Activated T-cell treated with anti-CD3 and anti-CD28 coated beads for 1 hour (primary cell): Measurements from ENCODE around the gene EIPR1.
"Not testable (repeated sequence)": the region's sequence is repeated elsewhere in the genome, so short reads cannot be mapped to it uniquely, and the experiment has no call there.

ENCODE experiments used
- DNase-seq: peaks from one replicate; pipeline ENCODE4 v3.0.0-alpha.2; 2020; ENCODE audit warnings: low read depth

The EIPR1 gene

DNA sequence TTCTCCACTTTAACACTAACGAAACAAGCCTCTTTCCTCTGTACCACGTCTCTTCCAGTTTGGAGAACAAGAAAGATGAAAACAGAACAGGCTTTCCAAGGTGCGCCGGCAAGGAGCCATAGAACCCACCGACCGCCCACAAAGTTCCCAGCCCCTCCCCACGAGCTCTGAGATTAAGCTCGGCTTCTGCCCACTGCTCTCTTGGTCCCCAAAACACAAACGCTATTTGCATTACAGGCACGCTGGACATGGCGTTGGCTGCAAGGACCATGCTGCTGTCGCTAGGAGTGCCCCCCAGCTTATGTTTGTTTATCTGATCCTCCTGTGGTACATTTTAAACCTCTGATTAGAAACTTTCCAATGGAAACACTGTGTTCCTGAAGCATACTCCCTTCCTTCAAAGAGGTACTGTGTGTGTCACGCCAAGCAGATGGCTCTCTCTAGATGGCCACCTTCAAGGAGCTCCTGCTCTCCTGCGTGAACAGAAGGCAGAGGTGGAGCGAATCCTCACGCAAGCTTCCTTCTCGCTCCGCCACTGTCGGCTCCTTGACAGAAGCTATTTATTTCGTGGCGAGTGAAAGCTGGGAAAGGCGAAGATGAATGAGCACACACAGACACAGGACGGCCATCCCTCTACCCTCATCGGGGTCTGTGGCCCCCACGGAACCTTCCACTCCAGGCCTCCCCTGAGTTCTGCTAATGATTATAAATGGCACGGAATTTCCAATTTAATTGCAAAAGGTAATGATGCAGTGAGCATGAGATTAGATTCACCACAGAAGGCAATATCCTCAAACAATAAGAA is 166.2 kb downstream of the EIPR1 start:
- no peak for DNase-seq

DNA sequence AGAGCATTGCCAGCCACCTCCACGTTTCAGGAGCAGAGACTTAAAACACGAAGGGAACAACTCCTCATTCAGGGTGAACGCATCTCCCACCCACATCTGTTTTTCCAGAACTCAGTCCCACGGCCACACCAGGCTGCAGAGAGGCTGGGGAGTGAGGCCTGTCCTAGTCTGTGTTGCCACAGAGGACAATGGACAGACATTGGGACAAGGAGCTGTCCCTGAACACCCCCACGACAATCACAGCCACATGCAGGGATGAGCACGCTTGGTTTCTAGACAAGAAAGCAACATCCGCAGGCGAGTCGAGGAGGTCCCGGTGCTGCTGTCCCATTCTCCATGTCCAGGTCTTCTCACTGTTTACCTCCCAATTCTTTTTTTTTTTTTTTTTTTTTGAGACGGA is 167.4 kb downstream of the EIPR1 start:
- no peak for DNase-seq

DNA sequence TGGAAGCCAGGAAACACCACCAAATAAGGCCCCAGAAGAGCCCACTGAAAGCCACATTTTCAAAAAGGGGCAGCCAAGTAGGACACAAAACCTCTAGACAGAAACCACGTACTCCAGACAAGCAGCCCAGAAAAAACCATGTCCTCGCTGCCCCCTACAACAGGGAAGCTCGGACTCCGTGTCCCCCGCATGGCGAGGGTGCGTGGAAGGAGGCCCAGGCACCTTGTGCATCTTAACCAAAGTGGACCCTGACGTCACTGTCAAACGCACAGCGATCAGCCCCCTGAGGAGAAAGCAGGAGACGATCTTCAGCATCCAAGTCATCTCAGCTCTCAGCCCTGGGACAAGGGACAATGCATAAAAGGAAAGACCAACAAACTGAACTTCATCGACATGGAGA is 168.4 kb downstream of the EIPR1 start:
- DNase-seq: no peak

DNA sequence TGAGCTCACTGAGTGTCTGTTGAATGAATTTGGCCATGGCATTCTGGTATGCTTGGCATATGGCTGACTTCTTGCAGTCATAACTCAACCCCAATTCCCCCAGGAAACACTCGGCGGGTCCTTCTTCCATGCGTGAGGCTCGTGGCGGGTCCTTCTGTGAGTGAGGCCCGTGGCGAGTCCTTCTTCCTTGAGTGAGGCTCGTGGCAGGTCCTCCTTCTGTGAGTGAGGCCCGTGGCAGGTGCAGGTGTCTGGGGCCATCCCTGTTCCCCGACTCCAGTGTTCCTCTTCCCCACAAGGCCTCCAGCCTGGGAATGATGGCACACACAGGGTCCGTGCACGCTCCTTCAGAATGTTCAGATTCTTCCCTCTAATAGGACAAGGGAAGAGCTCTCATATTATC is 169.0 kb downstream of the EIPR1 start:
- DNase-seq: no peak

DNA sequence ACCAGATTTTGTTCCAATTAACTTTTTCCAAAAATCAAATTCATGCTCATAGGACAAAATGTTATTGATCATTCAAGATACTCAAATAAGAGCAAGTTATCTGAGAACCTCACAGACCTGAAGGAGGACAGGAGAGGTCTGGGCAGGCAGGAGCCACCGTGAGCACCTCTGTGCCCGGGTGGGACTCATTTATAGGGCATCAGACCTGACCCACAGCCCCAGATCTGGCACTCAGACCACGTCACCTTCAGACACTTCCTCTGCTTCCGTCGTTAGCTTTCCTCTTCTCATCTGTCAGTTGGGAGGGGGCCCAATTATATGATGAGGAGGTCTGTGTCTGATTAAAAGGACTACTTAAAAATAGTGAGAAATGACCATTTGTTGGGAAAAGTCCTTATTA is 169.4 kb downstream of the EIPR1 start:
- DNase-seq: no peak

DNA sequence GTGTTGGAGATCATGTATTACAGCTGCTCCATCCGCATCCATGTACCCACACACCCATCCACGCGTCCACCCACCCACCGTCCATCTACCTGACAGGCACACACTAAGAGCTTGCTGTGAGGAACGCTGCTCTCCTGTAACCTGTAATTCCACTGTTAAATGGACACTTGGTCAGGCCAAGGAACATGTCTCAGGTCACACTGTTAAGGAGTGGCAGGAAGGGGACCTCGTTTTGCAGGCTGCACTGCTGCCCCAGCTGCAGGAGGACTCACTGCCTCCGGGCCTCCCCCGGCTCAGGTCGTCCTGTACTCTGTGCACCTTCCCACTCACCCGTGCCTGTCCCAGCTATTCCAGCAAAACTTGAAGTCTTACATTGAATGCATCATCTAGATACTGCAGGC is 170.5 kb downstream of the EIPR1 start:
- DNase-seq: no peak

DNA sequence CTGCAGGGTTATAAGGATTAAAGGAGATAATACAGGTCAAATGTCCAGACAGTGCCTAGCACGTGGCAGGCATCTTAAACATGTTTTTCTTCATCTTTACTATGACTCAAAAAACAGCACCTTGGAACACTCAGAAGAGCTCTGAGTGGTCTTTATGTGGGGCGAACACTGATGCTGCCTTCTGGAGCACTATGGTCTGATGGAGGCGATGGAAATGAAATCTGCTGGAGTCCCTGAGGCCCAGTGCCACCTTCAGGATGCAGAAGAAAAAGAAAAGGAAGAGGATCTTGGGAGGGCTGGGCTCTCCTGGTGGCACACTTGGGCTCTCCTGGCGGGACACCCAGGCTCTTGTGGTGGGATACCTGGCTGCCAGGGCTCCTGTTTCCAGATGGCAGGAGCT is 171.8 kb downstream of the EIPR1 start:
- DNase-seq: no peak

DNA sequence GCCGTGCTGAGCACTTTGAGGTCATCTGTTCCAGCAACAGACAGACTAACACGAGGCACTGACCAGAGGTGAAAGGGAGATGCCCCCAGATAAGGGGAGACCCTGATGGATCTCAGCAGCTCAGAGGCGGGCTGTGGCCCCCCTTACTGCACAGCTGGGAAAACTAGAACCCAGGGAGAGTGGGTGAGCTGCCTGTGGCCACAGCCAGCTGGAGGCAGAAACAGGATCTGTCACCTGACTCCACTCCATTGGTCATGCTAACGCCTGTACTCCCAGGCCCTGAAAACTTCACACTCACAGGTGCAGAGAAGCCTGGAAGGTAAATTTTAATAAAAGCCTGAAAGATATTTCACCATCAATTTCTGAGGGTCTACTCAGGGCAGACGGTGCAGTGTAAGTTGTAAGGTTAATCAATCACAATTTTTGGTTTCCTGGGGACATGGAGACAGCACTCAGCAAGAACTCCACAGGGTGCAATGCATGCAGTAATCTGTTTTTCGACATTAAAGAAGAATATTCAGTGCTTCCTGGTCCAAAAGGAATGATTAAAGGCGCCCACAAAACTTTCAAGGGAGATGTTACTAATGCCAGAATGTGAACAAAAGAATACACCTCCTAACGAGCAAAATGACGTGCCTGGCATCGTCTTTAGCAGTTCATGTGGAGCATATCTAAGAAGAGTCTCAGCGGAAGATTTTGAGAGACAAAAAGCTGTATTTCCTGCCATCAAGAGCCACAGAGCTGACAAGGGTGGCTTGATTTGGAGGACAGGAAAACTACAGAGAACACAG is 173.4 kb downstream of the EIPR1 start:
- no peak for DNase-seq

DNA sequence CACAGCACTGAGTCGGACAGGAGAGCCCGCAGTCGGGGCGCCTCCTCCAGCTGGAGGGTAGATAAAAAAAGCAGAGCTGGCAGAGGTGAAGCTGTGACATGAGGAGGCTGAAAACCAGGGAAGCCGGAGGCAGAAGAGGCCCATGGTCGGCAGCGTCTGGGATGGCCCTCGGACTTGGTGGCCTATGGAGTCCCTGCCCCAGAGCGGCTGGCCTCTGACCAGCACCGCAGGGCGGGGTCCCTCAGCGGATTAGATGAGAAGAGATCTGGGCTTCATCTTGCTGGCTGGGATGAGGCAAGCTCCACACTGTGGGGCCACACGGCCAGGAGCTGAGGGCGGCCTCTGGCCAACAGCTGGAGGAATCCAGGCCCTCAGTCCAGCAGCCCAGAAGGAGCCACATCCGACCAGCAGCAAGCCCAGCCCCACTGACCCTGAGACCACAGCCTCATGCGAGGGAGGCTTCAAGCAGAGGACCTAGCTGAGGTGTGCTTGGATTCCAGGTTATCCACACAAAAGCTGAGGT is 174.1 kb downstream of the EIPR1 start:
- no peak for DNase-seq

DNA sequence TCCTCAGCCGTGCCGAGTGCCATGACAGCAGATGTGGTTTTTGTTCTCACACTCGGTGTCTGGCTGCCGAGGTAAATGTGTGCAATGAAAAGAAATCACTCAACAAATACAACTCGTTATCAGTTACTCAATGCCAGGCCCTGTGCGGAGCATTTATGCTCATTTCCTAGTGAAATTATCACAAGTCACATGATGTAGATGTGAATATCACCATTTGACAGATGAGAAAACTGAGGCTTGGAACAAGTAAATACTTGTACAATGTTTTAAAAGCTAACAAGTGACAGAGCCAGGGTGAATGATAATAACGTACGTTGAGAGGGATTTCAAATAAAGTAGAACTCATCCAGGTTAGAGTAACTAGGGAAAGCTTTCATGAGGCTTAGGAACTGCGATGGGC is 174.7 kb downstream of the EIPR1 start:
- DNase-seq: no peak

DNA sequence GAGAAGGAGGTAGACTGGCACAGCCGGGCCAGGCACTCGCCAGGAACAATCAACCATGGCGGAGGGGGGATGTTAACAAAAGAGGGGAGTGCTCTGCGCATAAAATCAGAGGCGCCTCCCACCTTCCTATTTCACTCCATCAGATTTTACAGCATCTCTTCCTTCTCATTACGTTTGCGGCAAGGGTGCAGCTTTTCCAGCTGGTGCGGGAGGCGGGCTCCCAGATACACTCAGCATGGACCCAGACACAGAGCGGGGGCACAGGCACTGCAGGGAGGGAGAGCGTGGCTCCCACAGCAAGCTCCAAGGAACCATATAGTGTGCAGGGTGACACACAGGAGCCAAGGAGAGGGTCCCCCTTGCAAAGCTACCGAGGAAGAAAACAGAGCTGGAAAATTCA is 176.3 kb downstream of the EIPR1 start:
- DNase-seq: no peak

DNA sequence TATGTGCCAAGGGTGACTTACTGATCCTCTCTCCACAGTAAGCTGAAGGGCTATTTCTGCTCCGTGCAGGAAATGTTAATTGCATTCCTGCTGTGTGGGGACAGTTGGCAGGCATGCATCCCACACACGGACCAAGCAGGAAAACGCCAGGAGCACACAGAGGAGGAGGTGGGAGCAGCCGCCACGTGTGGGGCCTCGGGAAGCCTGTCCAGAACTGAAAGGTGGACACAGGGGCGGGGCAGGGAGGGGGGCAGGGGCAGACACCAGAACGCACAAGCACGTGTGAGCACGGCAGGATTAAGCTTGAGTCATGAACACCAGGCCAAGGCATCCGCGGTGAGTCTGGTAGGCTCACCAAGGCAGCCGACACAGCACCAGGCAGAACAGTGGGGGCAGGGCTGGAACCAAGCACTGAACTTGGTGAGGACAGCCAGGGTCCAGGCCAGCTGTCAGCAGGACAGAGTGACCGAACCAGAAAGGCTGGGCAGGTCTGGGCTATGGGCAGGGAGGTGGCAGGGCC is 177.1 kb downstream of the EIPR1 start:
- no peak for DNase-seq

DNA sequence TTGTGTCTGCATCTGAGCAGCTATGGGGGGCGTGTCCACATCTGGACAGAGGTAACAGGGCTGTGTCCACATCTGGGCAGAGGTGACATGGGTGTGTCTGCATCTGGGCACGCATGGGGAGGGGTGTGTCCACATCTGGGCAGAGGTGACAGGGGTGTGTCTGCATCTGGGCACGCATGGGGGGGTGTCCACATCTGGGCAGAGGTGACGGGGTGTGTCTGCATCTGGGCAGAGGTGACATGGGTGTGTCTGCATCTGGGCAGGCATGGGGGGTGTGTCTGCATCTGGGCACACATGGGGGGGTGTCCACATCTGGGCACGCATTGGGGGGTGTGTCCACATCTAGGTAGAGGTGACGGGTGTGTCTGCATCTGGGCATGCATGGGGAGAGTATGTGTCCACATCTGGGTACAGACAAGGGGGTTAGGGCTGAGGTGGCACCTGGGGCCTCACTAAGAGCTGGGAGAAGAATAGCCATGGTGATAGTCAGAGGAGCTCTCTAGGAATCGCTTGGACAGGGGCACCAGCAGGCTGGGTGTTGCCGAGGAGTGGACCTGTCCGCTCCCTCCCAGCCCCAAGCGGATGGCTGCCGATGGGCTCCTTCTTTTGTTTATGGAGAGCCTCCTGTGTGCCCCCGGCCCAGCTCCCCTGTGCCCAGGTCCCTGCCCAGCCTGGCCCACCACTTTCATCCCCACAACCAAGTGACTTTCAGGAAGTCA is 177.8 kb downstream of the EIPR1 start:
- no peak for DNase-seq

DNA sequence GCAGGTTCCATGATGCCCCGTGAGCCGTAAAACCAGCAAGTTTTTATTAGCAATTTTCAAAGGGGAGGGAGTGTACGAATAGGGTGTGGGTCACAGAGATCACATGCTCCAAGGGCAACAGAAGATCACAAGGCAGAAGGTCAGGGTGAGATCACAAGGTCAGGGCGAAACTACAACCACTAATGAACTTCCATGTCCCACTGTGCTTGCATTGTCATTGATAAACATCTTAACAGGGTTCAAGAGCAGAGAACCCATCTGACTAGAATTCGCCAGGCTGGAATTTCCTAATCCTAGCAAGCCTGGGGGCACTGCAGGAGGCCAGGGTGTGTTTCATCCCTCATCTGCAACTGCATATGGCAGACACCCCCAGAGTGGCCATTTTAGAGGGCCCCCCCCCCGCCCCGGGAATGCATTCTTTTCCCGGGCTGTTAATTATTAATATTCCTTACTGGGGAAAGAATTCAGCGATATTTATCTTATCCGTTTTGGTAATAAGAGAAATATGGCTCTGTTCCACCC is 178.9 kb downstream of the EIPR1 start:
- not testable (repeated sequence) for DNase-seq

DNA sequence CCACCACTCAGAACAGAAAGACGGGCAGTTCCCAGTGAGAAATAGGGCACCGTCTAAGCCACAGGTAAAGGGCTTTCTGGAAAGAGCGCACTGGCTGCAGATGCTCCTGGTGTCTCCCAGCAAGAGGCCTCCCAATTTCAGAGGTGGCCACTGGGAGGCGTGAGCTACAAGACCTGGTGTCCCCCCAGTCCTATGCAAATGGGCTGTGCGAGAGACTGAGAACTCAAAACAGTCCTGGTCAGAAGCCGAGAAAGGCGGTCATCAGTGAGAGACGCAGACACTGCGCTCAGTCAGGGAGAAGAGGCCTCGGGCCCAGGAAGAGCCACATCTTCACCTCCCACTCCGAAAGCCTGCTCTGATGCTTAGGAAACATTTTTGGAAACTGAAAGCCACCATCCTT is 179.5 kb downstream of the EIPR1 start:
- DNase-seq: no peak

DNA sequence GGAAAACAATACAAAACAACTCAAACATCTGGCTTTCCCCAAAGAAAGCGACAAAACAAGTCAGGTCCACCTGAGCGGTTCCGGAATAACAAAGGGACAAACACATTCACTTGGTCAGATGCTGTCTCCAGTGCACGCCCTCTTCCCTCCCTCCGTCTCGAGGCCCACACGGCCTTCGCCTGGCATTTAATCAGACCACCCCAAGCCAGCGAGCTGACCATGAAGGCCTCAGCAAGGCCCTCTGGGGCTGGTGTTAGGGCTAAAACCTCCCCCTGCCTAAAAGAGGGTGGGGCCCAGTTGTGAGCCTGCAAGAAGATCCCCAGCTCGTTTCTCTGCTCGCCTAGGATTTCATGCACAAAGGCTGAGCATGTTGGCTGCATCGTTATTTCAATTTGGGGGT is 180.3 kb downstream of the EIPR1 start:
- DNase-seq: no peak

DNA sequence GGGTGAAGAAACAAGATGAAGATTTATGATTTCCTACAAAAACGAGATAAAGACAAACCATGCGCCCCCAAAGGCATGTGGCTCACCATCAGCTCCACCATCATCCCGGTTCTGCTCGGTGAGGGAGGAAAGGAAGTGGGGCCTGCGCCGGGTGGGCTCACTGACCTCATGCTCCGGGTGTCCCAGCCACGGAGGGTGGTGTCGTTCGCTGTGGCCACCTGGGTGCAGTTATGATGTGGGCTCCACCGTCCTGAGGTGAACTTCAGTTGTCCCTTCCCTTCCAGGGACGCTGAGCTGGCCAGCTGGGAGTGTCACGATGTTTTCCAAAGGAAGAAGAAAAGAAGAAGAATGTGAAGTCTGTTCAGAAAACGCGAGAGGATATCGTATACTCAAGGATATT is 180.9 kb downstream of the EIPR1 start:
- no peak for DNase-seq

DNA sequence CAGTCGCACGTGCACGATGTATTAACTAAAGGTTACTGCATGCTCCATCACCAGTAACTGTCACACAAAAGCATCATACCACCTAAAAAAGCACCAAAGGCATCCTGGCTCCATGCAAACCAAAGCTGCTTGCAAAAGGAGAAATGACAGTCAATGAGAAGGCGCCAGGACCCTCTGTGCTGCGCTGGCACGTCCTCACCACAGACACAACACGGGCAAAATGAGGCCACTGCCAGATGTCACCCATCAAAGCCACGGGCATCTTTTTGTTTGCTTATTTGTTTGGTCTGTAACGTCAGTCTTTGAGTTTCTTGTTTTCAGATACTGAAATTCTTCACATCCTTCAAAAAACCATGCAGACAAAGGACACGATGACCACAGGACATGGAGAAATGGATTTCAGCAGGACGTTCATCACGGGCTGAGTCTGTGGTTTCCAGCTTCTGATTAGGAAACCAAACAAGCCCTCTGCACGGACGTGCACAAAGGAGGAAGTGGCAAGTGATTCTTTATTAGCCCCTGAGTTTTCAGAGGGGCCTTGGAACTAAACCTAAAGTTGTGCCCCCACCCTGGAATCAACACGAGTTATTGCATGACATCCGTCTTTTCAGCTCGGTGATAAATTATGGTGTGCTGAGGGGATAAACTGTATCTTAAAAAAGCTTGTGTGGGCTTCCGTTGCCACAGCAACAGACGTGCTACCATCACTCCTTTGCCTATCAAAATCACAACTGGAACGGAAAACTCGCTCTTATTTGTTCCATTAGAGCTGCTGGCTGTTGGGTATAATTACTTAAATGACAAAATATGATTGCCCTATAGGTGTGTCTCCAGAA is 181.8 kb downstream of the EIPR1 start:
- no peak for DNase-seq

DNA sequence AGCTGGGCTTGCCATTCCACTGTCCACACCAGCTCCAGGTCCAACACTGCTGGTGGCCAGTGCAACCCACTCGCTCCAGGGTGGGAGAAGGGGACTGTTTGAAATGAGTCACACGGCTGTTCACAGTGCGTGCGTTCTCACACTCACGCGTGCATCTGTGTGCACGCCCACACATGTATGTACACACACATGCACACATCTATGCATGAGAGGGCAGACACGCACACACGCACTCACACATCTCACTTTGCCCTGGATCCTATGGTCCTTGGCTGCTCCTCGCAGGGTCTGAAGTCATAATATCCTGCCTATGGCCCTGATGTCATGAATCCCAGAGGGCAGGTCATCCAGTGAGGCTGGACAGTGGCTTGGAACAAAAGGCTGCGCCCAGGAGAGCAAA is 182.8 kb downstream of the EIPR1 start:
- no peak for DNase-seq

DNA sequence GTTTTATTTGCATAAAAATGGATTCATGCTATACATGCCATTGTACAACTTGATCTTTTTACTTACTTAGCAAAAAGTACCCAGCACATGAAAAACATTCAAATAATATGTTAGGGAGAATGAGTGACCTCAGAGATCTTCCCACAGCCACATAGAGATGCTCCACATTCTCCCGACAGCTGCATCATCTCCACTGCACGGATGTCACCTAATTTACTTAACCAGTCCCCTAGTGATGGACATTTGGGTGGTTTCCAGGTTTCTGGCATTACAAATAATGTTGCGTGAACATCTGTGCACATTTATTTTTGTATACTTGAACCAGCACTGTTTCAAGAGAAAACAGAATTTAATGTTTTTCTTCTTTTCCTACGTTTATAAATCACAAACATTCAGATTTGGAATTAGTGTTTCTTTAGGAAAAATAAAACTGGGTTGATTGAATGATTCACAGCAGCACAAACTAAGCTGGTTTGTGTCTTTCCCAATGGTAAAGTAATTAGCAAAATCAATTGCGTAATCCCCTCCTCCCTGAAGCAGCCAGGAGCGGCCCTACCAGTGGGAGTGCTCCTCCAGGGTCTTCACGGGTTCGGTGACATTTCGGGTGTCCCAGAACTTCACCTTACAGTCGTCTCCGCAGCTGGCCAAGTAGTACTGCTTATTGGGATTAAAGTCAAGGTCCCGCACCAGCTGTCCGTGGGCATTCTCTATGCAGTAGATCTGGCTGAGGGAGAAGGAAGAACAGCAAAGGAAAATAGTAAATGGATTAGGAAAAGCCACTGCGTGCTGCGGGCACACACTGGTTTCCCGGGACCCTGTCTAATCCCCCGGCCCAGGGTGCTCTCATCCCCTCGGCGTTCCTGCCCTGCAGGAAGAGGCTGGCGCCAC is 183.9 kb downstream of the EIPR1 start:
- DNase-seq: no peak
